ENCODE measurements around the gene PCMTD2.

PCMTD2 gene

DNA sequence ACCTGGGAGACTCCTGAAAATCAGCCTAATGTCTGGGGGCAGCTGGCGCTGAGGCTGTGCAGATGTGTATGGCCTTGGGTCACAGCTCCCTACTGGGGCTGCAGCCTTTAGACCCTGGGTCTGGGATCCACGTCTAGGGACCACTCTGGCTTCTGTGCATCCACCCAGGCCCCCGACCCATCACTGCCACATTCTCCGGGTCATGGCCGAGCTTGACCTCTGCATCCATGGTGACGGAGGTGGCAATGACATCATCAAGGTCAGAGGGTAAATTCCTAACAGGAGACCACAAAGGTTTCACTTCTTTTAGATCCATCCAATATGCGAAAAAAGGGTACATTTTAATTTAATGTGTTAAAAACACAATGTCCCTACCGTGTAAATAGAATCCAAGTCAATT lies 14.5 kb upstream of the PCMTD2 start:
- TF ChIP-seq CTCF (IDR thresholded peaks at IDR 0.05; ENCODE audit: low read depth, low read length), result no peak

GRCh38 chr20:64242003-64242796 lies 13.3 kb upstream of the PCMTD2 start:
- H3K4me3 ChIP-seq (ENCODE audit: low read depth, low read length), result no peak overlapping the region
- no peak for TF ChIP-seq CTCF (IDR thresholded peaks at IDR 0.05; ENCODE audit: low read depth, low read length)

More for the DNA sequence above, 14.5 kb upstream of the PCMTD2 start:
- H3K4me3 ChIP-seq (ENCODE audit: low read depth, low read length), result no peak overlapping the region

- no peak overlapping the region for H3K4me3 ChIP-seq (ENCODE audit: low read depth, low read length)
These were observed 12.6 kb upstream of the PCMTD2 start for GRCh38 chr20:64242797-64243475.

GRCh38 chr20:64244281-64244805 lies 11.2 kb upstream of the PCMTD2 start:
- TF ChIP-seq CTCF (IDR thresholded peaks at IDR 0.05; ENCODE audit: low read depth, low read length), result no peak
- H3K4me3 ChIP-seq (ENCODE audit: low read depth, low read length), result no peak overlapping the region

More at GRCh38 chr20:64242797-64243475, 12.6 kb upstream of the PCMTD2 start:
- TF ChIP-seq CTCF (IDR thresholded peaks at IDR 0.05; ENCODE audit: low read depth, low read length), result no peak

GRCh38 chr20:64244870-64245603 lies 10.5 kb upstream of the PCMTD2 start:
- no peak overlapping the region for H3K4me3 ChIP-seq (ENCODE audit: low read depth, low read length)
- TF ChIP-seq CTCF (IDR thresholded peaks at IDR 0.05; ENCODE audit: low read depth, low read length), result no peak

- no peak for TF ChIP-seq CTCF (IDR thresholded peaks at IDR 0.05; ENCODE audit: low read depth, low read length)
- no peak overlapping the region for H3K4me3 ChIP-seq (ENCODE audit: low read depth, low read length)
These were observed 9.6 kb upstream of the PCMTD2 start for GRCh38 chr20:64245746-64246595.
